Activated T-cell treated with anti-CD3 and anti-CD28 coated beads for 48 hours (primary cell): Measurements from ENCODE around the gene B3GLCT.
A peak's percentile ranks its signal among the peaks of the same experiment; 100 is the strongest.
"Not testable (repeated sequence)": the region's sequence is repeated elsewhere in the genome, so short reads cannot be mapped to it uniquely, and the experiment has no call there.

Experiments used
- DNase-seq: peaks from one replicate; pipeline ENCODE4 v3.0.0-alpha.2; 2020; ENCODE audit warnings: low read depth

Gene B3GLCT

GRCh38 chr13:31199849-31200636 is at the start of gene B3GLCT:
Gene B3GLCT (plus strand): TSS chr13:31199975. CDS start chr13:31200085, 110 bp downstream.
- peak; percentile 83 for DNase-seq

- no peak for DNase-seq
These were observed 49.3 kb upstream of the B3GLCT start for GRCh38 chr13:31150315-31150985.

- DNase-seq: no peak
These were observed 47.9 kb upstream of the B3GLCT start for GRCh38 chr13:31151837-31152236.

- no peak for DNase-seq
These were observed 44.8 kb upstream of the B3GLCT start for GRCh38 chr13:31154939-31155338.

GRCh38 chr13:31159306-31159705 is 40.5 kb upstream of the B3GLCT start:
- DNase-seq: no peak

- DNase-seq: peak; percentile 59
These were observed 38.8 kb upstream of the B3GLCT start for GRCh38 chr13:31160857-31161556.

GRCh38 chr13:31161557-31162150 is 38.1 kb upstream of the B3GLCT start, which contains the start of gene HSPH1:
Gene HSPH1 (minus strand): TSS chr13:31161904. CDS start chr13:31161582, 322 bp downstream.
- peak; percentile 98 for DNase-seq

- DNase-seq: peak; percentile 86
These were observed 37.4 kb upstream of the B3GLCT start for GRCh38 chr13:31162151-31163008.

GRCh38 chr13:31166591-31166990 is 33.2 kb upstream of the B3GLCT start:
- DNase-seq: no peak

GRCh38 chr13:31167490-31167889 is 32.3 kb upstream of the B3GLCT start:
- no peak for DNase-seq

- DNase-seq: no peak
These were observed 31.6 kb upstream of the B3GLCT start for GRCh38 chr13:31168166-31168565.

GRCh38 chr13:31168736-31169135 is 31.0 kb upstream of the B3GLCT start:
- no peak for DNase-seq

- no peak for DNase-seq
These were observed 27.8 kb upstream of the B3GLCT start for GRCh38 chr13:31172001-31172400.

GRCh38 chr13:31172535-31172934 is 27.2 kb upstream of the B3GLCT start:
- no peak for DNase-seq

- no peak for DNase-seq
These were observed 25.8 kb upstream of the B3GLCT start for GRCh38 chr13:31174018-31174417.

GRCh38 chr13:31175847-31176532 is 23.8 kb upstream of the B3GLCT start:
- DNase-seq: no peak

GRCh38 chr13:31177813-31178495 is 21.8 kb upstream of the B3GLCT start:
- DNase-seq: not testable (repeated sequence)

- DNase-seq: no peak
These were observed 20.5 kb upstream of the B3GLCT start for GRCh38 chr13:31179241-31179640.

GRCh38 chr13:31179754-31180153 is 20.0 kb upstream of the B3GLCT start:
- no peak for DNase-seq

- DNase-seq: no peak
These were observed 16.8 kb upstream of the B3GLCT start for GRCh38 chr13:31182987-31183386.
